KMS-11 (cell line): ENCODE data around the gene NUDT22.

ENCODE experiments used
- H2AFZ ChIP-seq: fragments of 200-600 bp; sonication (generic); 2 replicates; pipeline ENCODE4 v1.6.1; 2016; ENCODE audit warnings: antibody characterized with exemption, mixed run types, low read depth
- H3K27ac ChIP-seq: fragments of 200-600 bp; sonication (generic); 2 replicates; pipeline ENCODE4 v1.6.1; 2016; ENCODE audit warnings: mild to moderate bottlenecking, mixed run types
- H3K27me3 ChIP-seq: fragments of 200-600 bp; sonication (generic); 2 replicates; pipeline ENCODE4 v1.6.1; 2017; ENCODE audit warnings: mild to moderate bottlenecking, low read depth, mixed run types, moderate library complexity; ENCODE audit not compliant: insufficient read depth
- H3K36me3 ChIP-seq: fragments of 200-600 bp; sonication (generic); 2 replicates; pipeline ENCODE4 v1.6.1; 2017; ENCODE audit warnings: mild to moderate bottlenecking, mixed run types; ENCODE audit not compliant: insufficient read depth
- H3K4me1 ChIP-seq: fragments of 200-600 bp; sonication (generic); 2 replicates; pipeline ENCODE4 v1.6.1; 2016; ENCODE audit warnings: mild to moderate bottlenecking, low read depth, mixed run types; ENCODE audit not compliant: poor library complexity, severe bottlenecking
- H3K4me2 ChIP-seq: fragments of 200-600 bp; sonication (generic); 2 replicates; pipeline ENCODE4 v1.7.0; 2016; ENCODE audit warnings: mild to moderate bottlenecking, mixed run types
- H3K4me3 ChIP-seq: fragments of 200-600 bp; sonication (generic); IDR thresholded peaks from 2 replicates; pipeline ENCODE4 v1.6.1; 2017; ENCODE audit warnings: low read depth, low read length, mixed read lengths; ENCODE audit not compliant: insufficient read depth
- H3K79me2 ChIP-seq: fragments of 200-600 bp; sonication (generic); 2 replicates; pipeline ENCODE4 v1.6.1; 2016; ENCODE audit warnings: low read depth, mixed run types; ENCODE audit not compliant: insufficient read depth
- H3K9ac ChIP-seq: fragments of 200-600 bp; sonication (generic); 2 replicates; pipeline ENCODE4 v1.6.1; 2016; ENCODE audit warnings: mild to moderate bottlenecking, mixed run types
- H4K20me1 ChIP-seq: fragments of 200-600 bp; sonication (generic); 2 replicates; pipeline ENCODE4 v1.6.1; 2016; ENCODE audit warnings: mild to moderate bottlenecking, mixed run types; ENCODE audit not compliant: insufficient read depth
- CTCF ChIP-seq: fragments of 200-600 bp; sonication (generic); conservative IDR thresholded peaks from 2 replicates; pipeline ENCODE4 v1.6.1; 2017; ENCODE audit warnings: low read depth, mild to moderate bottlenecking, antibody characterized with exemption, low read length, moderate library complexity, mixed read lengths

NUDT22 gene

DNA sequence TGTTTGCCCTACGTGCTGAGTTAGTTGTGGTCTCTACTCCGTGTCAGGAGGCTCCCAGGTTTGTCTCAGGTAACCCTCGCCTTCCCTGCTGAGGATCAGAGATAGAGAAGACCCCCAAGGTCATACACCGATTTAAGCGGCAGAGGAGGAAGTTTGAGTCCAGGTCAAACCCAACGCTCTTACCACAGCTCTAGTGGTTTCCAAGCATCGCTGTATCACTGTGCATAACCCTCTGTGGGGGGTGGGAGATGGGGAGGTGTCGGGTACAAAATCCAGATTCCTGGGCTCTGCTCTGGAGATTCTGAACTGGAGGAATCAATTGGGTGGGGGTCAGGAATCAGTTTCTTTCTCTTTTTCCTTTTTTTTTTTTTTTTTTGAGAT lies 4.9 kb downstream of the NUDT22 start:
- peak overlapping the region; percentile 38; the same call in 1 of the 2 replicates for H3K9ac ChIP-seq
- H3K4me2 ChIP-seq, result peak overlapping the region; percentile 76
- H3K4me1 ChIP-seq, result peaks cover 34% of the 10 kb centered on the region
- no peaks in the 10 kb centered on the region for H4K20me1 ChIP-seq
- H3K27ac ChIP-seq, result peak overlapping the region; percentile 8; the same call in 1 of the 2 replicates
- no peaks in the 10 kb centered on the region for H3K27me3 ChIP-seq
- H3K36me3 ChIP-seq, result no peaks in the 10 kb centered on the region
- TF ChIP-seq CTCF, result no peak
- peak overlapping the region; percentile 70 for H2AFZ ChIP-seq
- no peaks in the 10 kb centered on the region for H3K79me2 ChIP-seq
- H3K4me3 ChIP-seq, result no peak overlapping the region

DNA sequence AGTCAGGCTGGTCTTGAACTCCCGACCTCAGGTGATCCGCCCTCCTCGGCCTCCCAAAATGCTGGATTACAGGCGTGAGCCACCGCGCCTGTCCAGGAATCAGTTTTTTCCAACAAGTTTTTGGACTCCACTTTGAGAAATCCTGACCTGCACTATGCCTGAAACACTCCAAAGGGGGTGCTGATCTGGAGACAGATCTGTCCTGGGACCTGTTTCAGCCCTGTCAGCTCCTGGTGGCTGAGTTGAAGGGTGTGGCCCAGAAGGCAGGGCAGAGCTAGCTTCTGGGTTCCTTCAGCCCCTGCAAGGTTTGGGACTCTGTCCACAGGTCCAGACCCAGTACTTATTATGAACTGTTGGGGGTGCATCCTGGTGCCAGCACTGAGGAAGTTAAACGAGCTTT lies 5.5 kb downstream of the NUDT22 start:
- no peak overlapping the region for H2AFZ ChIP-seq
- H4K20me1 ChIP-seq, result no peaks in the 10 kb centered on the region
- peaks cover 34% of the 10 kb centered on the region for H3K4me1 ChIP-seq
- H3K4me2 ChIP-seq, result peak overlapping the region; percentile 76; the same call in 1 of the 2 replicates
- H3K27me3 ChIP-seq, result no peaks in the 10 kb centered on the region
- TF ChIP-seq CTCF, result no peak
- H3K27ac ChIP-seq, result no peak overlapping the region
- no peak overlapping the region for H3K4me3 ChIP-seq
- no peak overlapping the region for H3K9ac ChIP-seq
- no peaks in the 10 kb centered on the region for H3K36me3 ChIP-seq
- H3K79me2 ChIP-seq, result no peaks in the 10 kb centered on the region

GRCh38 chr11:64232182-64232966 lies 6.3 kb downstream of the NUDT22 start:
- H3K4me3 ChIP-seq, result no peak overlapping the region
- no peak overlapping the region for H3K27ac ChIP-seq
- H3K9ac ChIP-seq, result no peak overlapping the region

GRCh38 chr11:64232967-64233315 lies 6.9 kb downstream of the NUDT22 start:
- H3K9ac ChIP-seq, result no peak overlapping the region
- peaks cover 23% of the 10 kb centered on the region for H3K4me1 ChIP-seq
- H3K4me3 ChIP-seq, result no peak overlapping the region
- no peak overlapping the region for H3K4me2 ChIP-seq
- H3K36me3 ChIP-seq, result no peaks in the 10 kb centered on the region
- H2AFZ ChIP-seq, result no peak overlapping the region
- TF ChIP-seq CTCF, result no peak
- H3K27me3 ChIP-seq, result no peaks in the 10 kb centered on the region
- no peaks in the 10 kb centered on the region for H3K79me2 ChIP-seq
- no peaks in the 10 kb centered on the region for H4K20me1 ChIP-seq
- H3K27ac ChIP-seq, result no peak overlapping the region

More at GRCh38 chr11:64232182-64232966, 6.3 kb downstream of the NUDT22 start:
- Histone ChIP-seq H3K4me2 (no peak overlapping the region), H3K27me3 (no peaks in the 10 kb centered on the region), H3K79me2 (no peaks in the 10 kb centered on the region), H2AFZ (no peak overlapping the region), H4K20me1 (no peaks in the 10 kb centered on the region), H3K4me1 (peaks cover 26% of the 10 kb centered on the region), H3K36me3 (no peaks in the 10 kb centered on the region)
- no peak for TF ChIP-seq CTCF
